KMS-11 (cell line): ENCODE data around the gene SLC40A1.

Experiments
- H2AFZ ChIP-seq: fragments of 200-600 bp; sonication (generic); 2 replicates; pipeline ENCODE4 v1.6.1; 2016; ENCODE audit warnings: antibody characterized with exemption, mixed run types, low read depth
- H3K27ac ChIP-seq: fragments of 200-600 bp; sonication (generic); 2 replicates; pipeline ENCODE4 v1.6.1; 2016; ENCODE audit warnings: mild to moderate bottlenecking, mixed run types
- H3K27me3 ChIP-seq: fragments of 200-600 bp; sonication (generic); 2 replicates; pipeline ENCODE4 v1.6.1; 2017; ENCODE audit warnings: mild to moderate bottlenecking, low read depth, mixed run types, moderate library complexity; ENCODE audit not compliant: insufficient read depth
- H3K36me3 ChIP-seq: fragments of 200-600 bp; sonication (generic); 2 replicates; pipeline ENCODE4 v1.6.1; 2017; ENCODE audit warnings: mild to moderate bottlenecking, mixed run types; ENCODE audit not compliant: insufficient read depth
- H3K4me1 ChIP-seq: fragments of 200-600 bp; sonication (generic); 2 replicates; pipeline ENCODE4 v1.6.1; 2016; ENCODE audit warnings: mild to moderate bottlenecking, low read depth, mixed run types; ENCODE audit not compliant: poor library complexity, severe bottlenecking
- H3K4me2 ChIP-seq: fragments of 200-600 bp; sonication (generic); 2 replicates; pipeline ENCODE4 v1.7.0; 2016; ENCODE audit warnings: mild to moderate bottlenecking, mixed run types
- H3K4me3 ChIP-seq: fragments of 200-600 bp; sonication (generic); IDR thresholded peaks from 2 replicates; pipeline ENCODE4 v1.6.1; 2017; ENCODE audit warnings: low read depth, low read length, mixed read lengths; ENCODE audit not compliant: insufficient read depth
- H3K79me2 ChIP-seq: fragments of 200-600 bp; sonication (generic); 2 replicates; pipeline ENCODE4 v1.6.1; 2016; ENCODE audit warnings: low read depth, mixed run types; ENCODE audit not compliant: insufficient read depth
- H3K9ac ChIP-seq: fragments of 200-600 bp; sonication (generic); 2 replicates; pipeline ENCODE4 v1.6.1; 2016; ENCODE audit warnings: mild to moderate bottlenecking, mixed run types
- H4K20me1 ChIP-seq: fragments of 200-600 bp; sonication (generic); 2 replicates; pipeline ENCODE4 v1.6.1; 2016; ENCODE audit warnings: mild to moderate bottlenecking, mixed run types; ENCODE audit not compliant: insufficient read depth
- TF ChIP-seq, protein P1 (sequence below): fragments of 200-600 bp; sonication (generic); conservative IDR thresholded peaks from 2 replicates; pipeline ENCODE4 v1.6.1; 2017; ENCODE audit warnings: low read depth, mild to moderate bottlenecking, antibody characterized with exemption, low read length, moderate library complexity, mixed read lengths

SLC40A1 gene

DNA sequence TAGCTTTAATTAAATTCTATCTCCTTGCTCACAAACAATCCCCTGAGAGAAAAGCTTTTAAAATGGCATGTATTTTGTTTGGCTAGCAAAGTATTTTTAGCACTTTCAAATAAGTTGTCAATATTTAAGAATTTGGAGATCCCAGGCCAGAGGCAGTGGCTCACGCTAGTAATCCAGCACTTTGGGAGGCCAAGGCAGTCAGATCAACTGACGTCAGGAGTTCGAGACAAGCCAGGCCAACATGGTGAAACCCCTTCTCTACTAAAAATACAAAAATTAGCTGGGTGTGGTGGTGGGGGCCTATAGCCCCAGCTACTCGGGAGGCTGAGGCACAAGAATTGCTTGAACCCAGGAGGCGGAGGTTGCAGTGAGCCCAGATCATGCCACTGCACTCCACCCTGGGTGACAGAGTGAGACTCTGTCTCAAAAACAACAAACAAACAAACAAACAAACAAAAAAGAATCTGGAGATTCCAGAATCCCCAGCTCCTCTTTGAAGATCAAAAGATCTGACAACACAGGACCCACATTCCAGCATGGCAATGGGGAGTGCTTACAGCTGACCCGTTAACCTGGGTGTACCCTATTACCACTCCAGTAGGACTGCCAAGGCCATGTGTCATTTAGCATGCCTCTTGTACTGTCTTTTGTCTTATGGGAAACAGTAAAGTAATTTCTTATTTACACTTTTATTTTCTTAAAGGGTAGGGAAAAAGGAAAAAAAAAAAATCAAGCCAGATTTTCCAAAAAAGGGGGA is 21.9 kb downstream of the SLC40A1 start:
- no peaks in the 10 kb centered on the region for H3K36me3 ChIP-seq
- H3K27ac ChIP-seq: no peak overlapping the region
- no peak overlapping the region for H3K4me2 ChIP-seq
- H3K9ac ChIP-seq: no peak overlapping the region
- no peaks in the 10 kb centered on the region for H3K27me3 ChIP-seq
- no peaks in the 10 kb centered on the region for H4K20me1 ChIP-seq
- TF ChIP-seq, protein P1, sequence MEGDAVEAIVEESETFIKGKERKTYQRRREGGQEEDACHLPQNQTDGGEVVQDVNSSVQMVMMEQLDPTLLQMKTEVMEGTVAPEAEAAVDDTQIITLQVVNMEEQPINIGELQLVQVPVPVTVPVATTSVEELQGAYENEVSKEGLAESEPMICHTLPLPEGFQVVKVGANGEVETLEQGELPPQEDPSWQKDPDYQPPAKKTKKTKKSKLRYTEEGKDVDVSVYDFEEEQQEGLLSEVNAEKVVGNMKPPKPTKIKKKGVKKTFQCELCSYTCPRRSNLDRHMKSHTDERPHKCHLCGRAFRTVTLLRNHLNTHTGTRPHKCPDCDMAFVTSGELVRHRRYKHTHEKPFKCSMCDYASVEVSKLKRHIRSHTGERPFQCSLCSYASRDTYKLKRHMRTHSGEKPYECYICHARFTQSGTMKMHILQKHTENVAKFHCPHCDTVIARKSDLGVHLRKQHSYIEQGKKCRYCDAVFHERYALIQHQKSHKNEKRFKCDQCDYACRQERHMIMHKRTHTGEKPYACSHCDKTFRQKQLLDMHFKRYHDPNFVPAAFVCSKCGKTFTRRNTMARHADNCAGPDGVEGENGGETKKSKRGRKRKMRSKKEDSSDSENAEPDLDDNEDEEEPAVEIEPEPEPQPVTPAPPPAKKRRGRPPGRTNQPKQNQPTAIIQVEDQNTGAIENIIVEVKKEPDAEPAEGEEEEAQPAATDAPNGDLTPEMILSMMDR: no peak
- peaks cover 21% of the 10 kb centered on the region for H3K4me1 ChIP-seq
- no peak overlapping the region for H2AFZ ChIP-seq
- H3K79me2 ChIP-seq: no peaks in the 10 kb centered on the region
- no peak overlapping the region for H3K4me3 ChIP-seq

- no peaks in the 10 kb centered on the region for H4K20me1 ChIP-seq
- TF ChIP-seq, protein P1: no peak
- no peak overlapping the region for H2AFZ ChIP-seq
- H3K79me2 ChIP-seq: no peaks in the 10 kb centered on the region
- H3K4me1 ChIP-seq: peaks cover 21% of the 10 kb centered on the region
- H3K4me3 ChIP-seq: no peak overlapping the region
- no peak overlapping the region for H3K4me2 ChIP-seq
- no peaks in the 10 kb centered on the region for H3K36me3 ChIP-seq
- no peak overlapping the region for H3K27ac ChIP-seq
- no peaks in the 10 kb centered on the region for H3K27me3 ChIP-seq
- no peak overlapping the region for H3K9ac ChIP-seq
Measured at GRCh38 chr2:189557373-189557772, 23.2 kb downstream of the SLC40A1 start.

- no peak overlapping the region for H3K27ac ChIP-seq
- H3K4me2 ChIP-seq: no peak overlapping the region
- H3K79me2 ChIP-seq: no peaks in the 10 kb centered on the region
- TF ChIP-seq, protein P1: no peak
- H3K36me3 ChIP-seq: no peaks in the 10 kb centered on the region
- H2AFZ ChIP-seq: no peak overlapping the region
- H3K4me1 ChIP-seq: peaks cover 21% of the 10 kb centered on the region
- no peaks in the 10 kb centered on the region for H3K27me3 ChIP-seq
- H3K9ac ChIP-seq: no peak overlapping the region
- no peak overlapping the region for H3K4me3 ChIP-seq
- no peaks in the 10 kb centered on the region for H4K20me1 ChIP-seq
Measured at GRCh38 chr2:189556526-189556925, 24.1 kb downstream of the SLC40A1 start.

- no peak overlapping the region for H3K27ac ChIP-seq
- peaks cover 13% of the 10 kb centered on the region for H3K4me1 ChIP-seq
- no peak overlapping the region for H3K9ac ChIP-seq
- no peaks in the 10 kb centered on the region for H4K20me1 ChIP-seq
- no peaks in the 10 kb centered on the region for H3K27me3 ChIP-seq
- no peak overlapping the region for H3K4me3 ChIP-seq
- H3K79me2 ChIP-seq: no peaks in the 10 kb centered on the region
- TF ChIP-seq, protein P1: no peak
- H3K36me3 ChIP-seq: no peaks in the 10 kb centered on the region
- H3K4me2 ChIP-seq: no peak overlapping the region
- no peak overlapping the region for H2AFZ ChIP-seq
Measured at GRCh38 chr2:189555232-189555631, 25.4 kb downstream of the SLC40A1 start.
